Activated B cell treated with CpG ODN at 0.5 μM for 24 hours (primary cell): ENCODE measurements around the gene OASL. TPM values are rescaled to one million over a fixed set of nuclear protein-coding genes. Genes with fewer than 3 reads are reported as not detected.

Experiments
- ATAC-seq: fragments of 200-7000 bp; cut with Tn5 transposase; one replicate; pipeline ENCODE4 v1.10.0; 2021; ENCODE audit warnings: low read depth, mild to moderate bottlenecking, moderate library complexity
- CTCF ChIA-PET: fragments of 350-600 bp; sonication (Branson Sonifier 250); formaldehyde crosslinking; loops from one replicate; lab custom pipeline; 2021; ENCODE audit warnings: antibody characterized with exemption; lab: Charles Lee
- POLR2A ChIA-PET: fragments of 350-600 bp; sonication (Branson Sonifier 250); formaldehyde crosslinking; loops from one replicate; lab custom pipeline; 2021; ENCODE audit warnings: antibody characterized with exemption; lab: Charles Lee
- DNase-seq: peaks from one replicate; pipeline ENCODE4 v3.0.0; 2022
- H3K27ac Mint-ChIP-seq: one replicate; pipeline ENCODE4 v1.8.0; 2020; ENCODE audit warnings: mixed read lengths
- H3K27me3 Mint-ChIP-seq: one replicate; pipeline ENCODE4 v1.8.0; 2021; ENCODE audit warnings: mixed read lengths
- H3K36me3 Mint-ChIP-seq: one replicate; pipeline ENCODE4 v1.8.0; 2021; ENCODE audit warnings: low read depth, mixed read lengths
- H3K4me1 Mint-ChIP-seq: one replicate; pipeline ENCODE4 v1.8.0; 2021; ENCODE audit warnings: mixed read lengths
- H3K4me3 Mint-ChIP-seq: one replicate; pipeline ENCODE4 v1.8.0; 2020; ENCODE audit warnings: mild to moderate bottlenecking, mixed read lengths
- H3K9me3 Mint-ChIP-seq: one replicate; pipeline ENCODE4 v1.8.0; 2020; ENCODE audit warnings: mixed read lengths
- intact Hi-C: fragments of 100-400 bp; cut with micrococcal nuclease; formaldehyde crosslinking; loops from one replicate; pipeline ENCODE4 v1.15.1; 2024
- total RNA-seq: library from RNA; stranded (reverse); gene quantifications from 2 replicates; pipeline ENCODE4 v1.2.3, GENCODE V29; 2022
- TF ChIP-seq, protein P1 (sequence below): fragments of 200-600 bp; IDR thresholded peaks from one replicate; pipeline ENCODE4 v1.8.0; 2022; ENCODE audit warnings: antibody characterized with exemption, mild to moderate bottlenecking

Gene OASL
- total RNA-seq, 1 donor from 2014 or later, result 1.4 TPM

GRCh38 chr12:120999191-121000120 lies 39.6 kb downstream of the OASL start:
- H3K4me1 Mint-ChIP-seq, result no peaks in the 10 kb centered on the region
- POLR2A ChIA-PET, result no interaction called here
- H3K9me3 Mint-ChIP-seq, result no peaks in the 10 kb centered on the region

GRCh38 chr12:120998435-120998834 lies 40.6 kb downstream of the OASL start:
- no peaks in the 10 kb centered on the region for H3K4me1 Mint-ChIP-seq
- no peak overlapping the region for H3K4me3 Mint-ChIP-seq
- intact Hi-C loops, result no loop called here

More at GRCh38 chr12:120999191-121000120, 39.6 kb downstream of the OASL start:
- no peak overlapping the region for H3K27ac Mint-ChIP-seq
- peaks cover 26% of the 10 kb centered on the region for H3K36me3 Mint-ChIP-seq
- H3K27me3 Mint-ChIP-seq, result peaks cover 12% of the 10 kb centered on the region
- ATAC-seq (no peak), DNase-seq (no peak)
- intact Hi-C loops, result no loop called here
- CTCF ChIA-PET, result no interaction called here
- H3K4me3 Mint-ChIP-seq, result no peak overlapping the region
- TF ChIP-seq, protein P1, sequence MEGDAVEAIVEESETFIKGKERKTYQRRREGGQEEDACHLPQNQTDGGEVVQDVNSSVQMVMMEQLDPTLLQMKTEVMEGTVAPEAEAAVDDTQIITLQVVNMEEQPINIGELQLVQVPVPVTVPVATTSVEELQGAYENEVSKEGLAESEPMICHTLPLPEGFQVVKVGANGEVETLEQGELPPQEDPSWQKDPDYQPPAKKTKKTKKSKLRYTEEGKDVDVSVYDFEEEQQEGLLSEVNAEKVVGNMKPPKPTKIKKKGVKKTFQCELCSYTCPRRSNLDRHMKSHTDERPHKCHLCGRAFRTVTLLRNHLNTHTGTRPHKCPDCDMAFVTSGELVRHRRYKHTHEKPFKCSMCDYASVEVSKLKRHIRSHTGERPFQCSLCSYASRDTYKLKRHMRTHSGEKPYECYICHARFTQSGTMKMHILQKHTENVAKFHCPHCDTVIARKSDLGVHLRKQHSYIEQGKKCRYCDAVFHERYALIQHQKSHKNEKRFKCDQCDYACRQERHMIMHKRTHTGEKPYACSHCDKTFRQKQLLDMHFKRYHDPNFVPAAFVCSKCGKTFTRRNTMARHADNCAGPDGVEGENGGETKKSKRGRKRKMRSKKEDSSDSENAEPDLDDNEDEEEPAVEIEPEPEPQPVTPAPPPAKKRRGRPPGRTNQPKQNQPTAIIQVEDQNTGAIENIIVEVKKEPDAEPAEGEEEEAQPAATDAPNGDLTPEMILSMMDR, result no peak

DNA sequence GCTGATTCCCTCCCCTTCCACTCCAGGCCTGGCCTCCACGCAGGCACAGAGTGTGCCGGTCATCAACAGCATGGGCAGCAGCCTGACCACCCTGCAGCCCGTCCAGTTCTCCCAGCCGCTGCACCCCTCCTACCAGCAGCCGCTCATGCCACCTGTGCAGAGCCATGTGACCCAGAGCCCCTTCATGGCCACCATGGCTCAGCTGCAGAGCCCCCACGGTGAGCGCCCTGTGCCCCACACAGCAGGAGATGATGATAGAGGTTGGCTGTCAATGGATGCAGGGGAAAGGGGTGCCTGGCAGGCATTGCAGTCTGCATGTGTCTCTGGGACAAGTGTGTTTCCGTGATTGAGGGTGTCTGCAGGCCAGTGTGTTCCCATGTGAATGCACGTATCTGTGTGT lies 41.6 kb downstream of the OASL start:
- Mint-ChIP-seq H3K27me3 (peaks cover 12% of the 10 kb centered on the region), H3K4me3 (no peak overlapping the region), H3K4me1 (no peaks in the 10 kb centered on the region), H3K36me3 (peaks cover 8% of the 10 kb centered on the region), H3K9me3 (no peaks in the 10 kb centered on the region), H3K27ac (no peak overlapping the region)
- POLR2A ChIA-PET, result no interaction called here
- no peak for DNase-seq
- no peak for ATAC-seq
- CTCF ChIA-PET, result no interaction called here
- TF ChIP-seq, protein P1, result no peak
- intact Hi-C loops, result no loop called here

More at GRCh38 chr12:120998435-120998834, 40.6 kb downstream of the OASL start:
- DNase-seq (no peak), ATAC-seq (no peak)
- Mint-ChIP-seq H3K27me3 (peaks cover 12% of the 10 kb centered on the region), H3K36me3 (peaks cover 16% of the 10 kb centered on the region), H3K9me3 (no peaks in the 10 kb centered on the region), H3K27ac (no peak overlapping the region)
- ChIA-PET POLR2A (no interaction called here), CTCF (no interaction called here)
- TF ChIP-seq, protein P1, result no peak

GRCh38 chr12:120996133-120996746 lies 42.8 kb downstream of the OASL start:
- POLR2A ChIA-PET, result no interaction called here

More at GRCh38 chr12:120996133-120996746, 42.8 kb downstream of the OASL start:
- DNase-seq (no peak), ATAC-seq (no peak)
- H3K27me3 Mint-ChIP-seq, result peaks cover 12% of the 10 kb centered on the region
- no peak overlapping the region for H3K27ac Mint-ChIP-seq
- CTCF ChIA-PET, result no interaction called here
- no peak overlapping the region for H3K4me3 Mint-ChIP-seq
- intact Hi-C loops, result no loop called here
- no peaks in the 10 kb centered on the region for H3K9me3 Mint-ChIP-seq
- TF ChIP-seq, protein P1, result no peak
- no peaks in the 10 kb centered on the region for H3K36me3 Mint-ChIP-seq
- H3K4me1 Mint-ChIP-seq, result no peaks in the 10 kb centered on the region
